ENCODE results near the gene VWDE.

DNA sequence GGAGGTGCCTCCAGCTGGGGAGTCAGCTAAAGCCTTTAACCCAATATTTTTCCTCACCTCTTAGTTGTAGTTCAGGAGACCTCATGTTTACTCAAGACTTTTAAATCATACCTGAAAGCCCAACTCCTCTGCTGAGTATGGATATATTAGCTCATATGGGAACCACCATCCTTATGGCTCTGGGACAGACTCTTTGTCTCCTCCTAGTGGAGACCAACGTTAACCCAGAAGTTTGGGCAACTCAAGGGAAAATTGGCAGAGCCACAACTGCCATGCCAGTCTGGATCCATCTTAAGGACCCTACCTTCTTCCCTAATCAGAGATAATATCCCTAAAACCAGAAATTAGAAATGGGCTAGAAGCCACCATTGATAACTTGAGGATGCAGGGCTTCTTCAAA, 111.8 kb downstream of the VWDE start:
- TF ChIP-seq, protein P1, sequence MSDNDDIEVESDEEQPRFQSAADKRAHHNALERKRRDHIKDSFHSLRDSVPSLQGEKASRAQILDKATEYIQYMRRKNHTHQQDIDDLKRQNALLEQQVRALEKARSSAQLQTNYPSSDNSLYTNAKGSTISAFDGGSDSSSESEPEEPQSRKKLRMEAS (IDR thresholded peaks at IDR 0.05; ENCODE audit: low read depth, low read length), result no peak
- TF ChIP-seq, protein P2, sequence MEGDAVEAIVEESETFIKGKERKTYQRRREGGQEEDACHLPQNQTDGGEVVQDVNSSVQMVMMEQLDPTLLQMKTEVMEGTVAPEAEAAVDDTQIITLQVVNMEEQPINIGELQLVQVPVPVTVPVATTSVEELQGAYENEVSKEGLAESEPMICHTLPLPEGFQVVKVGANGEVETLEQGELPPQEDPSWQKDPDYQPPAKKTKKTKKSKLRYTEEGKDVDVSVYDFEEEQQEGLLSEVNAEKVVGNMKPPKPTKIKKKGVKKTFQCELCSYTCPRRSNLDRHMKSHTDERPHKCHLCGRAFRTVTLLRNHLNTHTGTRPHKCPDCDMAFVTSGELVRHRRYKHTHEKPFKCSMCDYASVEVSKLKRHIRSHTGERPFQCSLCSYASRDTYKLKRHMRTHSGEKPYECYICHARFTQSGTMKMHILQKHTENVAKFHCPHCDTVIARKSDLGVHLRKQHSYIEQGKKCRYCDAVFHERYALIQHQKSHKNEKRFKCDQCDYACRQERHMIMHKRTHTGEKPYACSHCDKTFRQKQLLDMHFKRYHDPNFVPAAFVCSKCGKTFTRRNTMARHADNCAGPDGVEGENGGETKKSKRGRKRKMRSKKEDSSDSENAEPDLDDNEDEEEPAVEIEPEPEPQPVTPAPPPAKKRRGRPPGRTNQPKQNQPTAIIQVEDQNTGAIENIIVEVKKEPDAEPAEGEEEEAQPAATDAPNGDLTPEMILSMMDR (IDR thresholded peaks at IDR 0.05; ENCODE audit: low read depth, low read length), result peak; percentile 66
- no peak for TF ChIP-seq MYC (IDR thresholded peaks at IDR 0.05; ENCODE audit: low read depth, low read length)
- no peak for TF ChIP-seq POLR2A (IDR thresholded peaks at IDR 0.05; ENCODE audit: extremely low read depth, insufficient read length)

Measured in NB4 (cell line).